GM21360 (cell line): ENCODE data around the gene AFAP1.

Experiments used
- ATAC-seq: cut with Tn5 transposase; IDR thresholded peaks from one replicate; pipeline ENCODE4 v1.9.1; 2021; ENCODE audit warnings: mild to moderate bottlenecking, moderate library complexity; ENCODE audit not compliant: unreplicated experiment

Gene AFAP1

DNA sequence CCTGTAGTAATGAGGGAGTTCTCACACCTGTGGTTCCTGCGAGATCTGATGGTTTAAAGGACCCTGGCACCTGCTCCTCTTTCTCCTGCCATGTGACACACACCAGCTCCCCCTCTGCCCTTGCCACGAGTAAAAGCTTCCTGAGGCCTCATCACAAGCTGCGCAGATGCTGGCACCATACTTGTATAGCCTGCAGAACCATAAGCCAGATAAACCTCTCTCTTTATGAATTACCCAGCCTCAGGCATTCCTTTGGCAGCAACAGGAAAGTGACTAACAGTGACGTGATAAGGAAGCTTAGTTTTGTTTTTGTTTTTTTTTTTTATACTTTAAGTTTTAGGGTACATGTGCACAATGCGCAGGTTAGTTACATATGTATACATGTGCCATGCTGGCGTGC, 130.9 kb downstream of the AFAP1 start:
- ATAC-seq = no peak

DNA sequence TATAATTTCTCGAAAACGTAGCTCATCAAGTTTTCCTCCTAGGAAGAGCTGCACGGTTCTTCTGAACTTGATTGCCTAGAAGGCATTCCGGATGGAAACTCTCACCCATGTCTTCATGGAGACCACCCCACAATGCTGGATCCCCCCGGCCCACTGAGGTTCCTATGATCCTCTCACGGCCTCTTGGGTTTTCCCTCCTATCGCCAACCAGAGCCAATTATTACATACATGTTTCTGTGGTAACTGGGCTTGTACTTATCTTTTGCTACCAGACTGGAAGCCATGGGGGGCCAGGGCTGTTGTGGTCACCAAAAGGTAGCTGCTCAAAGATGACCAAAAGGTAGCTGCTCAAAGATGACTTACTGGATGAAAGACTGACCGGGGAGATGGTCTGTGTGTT, 131.5 kb downstream of the AFAP1 start:
- ATAC-seq = no peak

DNA sequence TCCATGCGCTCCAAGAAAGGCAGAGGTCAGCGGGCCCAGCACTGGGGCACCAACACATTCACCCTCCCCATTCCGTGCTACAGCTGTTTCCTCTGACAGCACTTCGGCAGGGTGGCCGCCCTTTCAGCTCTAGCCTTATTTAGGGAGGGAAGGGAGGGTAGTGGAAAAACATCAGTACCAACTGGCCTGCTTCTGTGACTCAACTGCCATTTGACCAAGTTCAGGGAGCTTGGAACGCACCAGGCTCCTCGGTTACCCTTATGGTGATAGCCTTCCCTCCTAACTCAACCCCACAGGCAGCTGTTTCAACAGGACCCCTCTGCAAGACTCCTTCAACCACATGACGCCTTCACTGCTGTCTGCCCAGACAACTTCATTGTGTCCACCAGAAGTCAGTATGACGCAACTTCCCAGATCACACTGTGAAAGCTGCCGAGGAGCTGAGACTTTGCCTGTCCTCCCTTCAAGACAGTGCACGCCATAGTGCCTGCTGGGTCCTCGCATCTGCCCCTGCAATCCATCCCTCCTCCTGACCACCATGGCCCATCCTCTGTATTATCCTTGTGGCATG, 132.2 kb downstream of the AFAP1 start:
- no peak for ATAC-seq

DNA sequence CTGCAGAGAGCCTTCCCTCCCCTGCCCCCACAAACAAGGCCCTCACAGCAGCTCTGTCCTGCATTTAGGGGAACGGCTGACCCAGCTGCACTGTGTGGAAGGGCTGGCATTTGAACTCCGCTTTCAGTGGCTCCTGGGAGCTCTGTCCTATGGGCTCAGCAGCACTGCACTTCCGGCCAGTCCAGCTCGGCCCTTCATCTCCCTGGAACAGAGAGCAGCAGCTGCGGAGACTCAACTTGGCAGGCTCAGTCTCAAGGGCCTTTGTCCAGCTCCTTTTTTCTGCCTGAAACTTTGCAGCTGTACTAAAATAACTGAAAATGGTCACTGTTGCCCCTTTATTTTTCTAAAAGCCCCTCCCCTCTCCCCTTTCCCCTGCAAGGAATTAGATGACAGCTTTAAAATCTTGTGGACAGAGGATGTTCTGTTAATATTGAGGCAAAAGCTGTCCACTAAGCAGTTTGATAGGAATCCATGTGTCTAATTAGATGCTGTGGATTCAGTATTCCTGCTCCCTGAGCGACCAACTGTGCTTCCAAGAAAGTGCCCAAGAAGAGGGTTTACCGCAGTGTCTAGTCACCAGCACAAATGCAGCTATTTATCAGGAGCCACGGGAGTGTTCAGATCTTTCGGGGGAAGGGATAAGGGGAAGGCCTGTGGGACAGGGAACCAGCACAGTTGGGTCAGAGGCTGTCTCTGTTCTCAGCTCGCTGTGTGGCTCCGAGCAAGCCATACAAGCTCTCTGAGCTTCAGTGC, 133.1 kb downstream of the AFAP1 start:
- no peak for ATAC-seq

DNA sequence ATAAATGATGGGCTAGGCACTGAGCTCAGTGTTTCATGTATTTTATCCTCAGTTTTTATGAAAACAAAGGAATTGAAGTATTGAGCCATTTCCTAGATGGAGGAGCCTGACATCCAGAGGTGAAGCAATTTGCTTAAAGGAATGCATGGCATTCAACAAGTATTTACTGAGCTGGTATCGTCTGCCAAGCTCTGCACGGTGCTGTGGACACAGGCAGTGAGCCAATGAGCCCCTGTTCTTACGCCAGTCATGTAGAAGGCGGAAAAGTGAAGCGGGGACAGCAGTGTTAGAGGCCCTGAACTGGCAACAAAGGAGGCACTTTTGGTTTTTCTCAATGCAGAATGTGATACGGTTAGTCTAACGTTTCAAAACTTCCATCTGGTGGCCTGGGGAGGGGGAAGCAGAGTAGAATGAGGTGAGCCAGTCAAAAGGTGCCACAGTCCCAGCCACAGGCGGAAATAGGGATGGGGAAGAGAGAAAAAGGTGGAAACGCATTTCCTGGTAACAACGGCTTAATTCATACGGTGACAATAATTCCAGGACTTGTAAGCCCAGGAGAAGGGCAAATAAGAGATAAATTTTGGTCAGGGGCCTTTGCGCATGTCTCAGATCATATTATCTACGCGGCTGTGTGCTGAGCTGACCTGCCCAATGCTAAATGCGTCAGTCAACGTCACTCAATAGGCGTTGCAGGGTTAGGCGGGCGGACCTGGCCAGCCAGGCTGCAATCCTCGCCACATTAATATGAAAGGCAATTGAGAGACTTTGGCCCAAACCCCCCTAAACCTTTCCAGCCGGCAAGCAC, 133.9 kb downstream of the AFAP1 start:
- no peak for ATAC-seq

DNA sequence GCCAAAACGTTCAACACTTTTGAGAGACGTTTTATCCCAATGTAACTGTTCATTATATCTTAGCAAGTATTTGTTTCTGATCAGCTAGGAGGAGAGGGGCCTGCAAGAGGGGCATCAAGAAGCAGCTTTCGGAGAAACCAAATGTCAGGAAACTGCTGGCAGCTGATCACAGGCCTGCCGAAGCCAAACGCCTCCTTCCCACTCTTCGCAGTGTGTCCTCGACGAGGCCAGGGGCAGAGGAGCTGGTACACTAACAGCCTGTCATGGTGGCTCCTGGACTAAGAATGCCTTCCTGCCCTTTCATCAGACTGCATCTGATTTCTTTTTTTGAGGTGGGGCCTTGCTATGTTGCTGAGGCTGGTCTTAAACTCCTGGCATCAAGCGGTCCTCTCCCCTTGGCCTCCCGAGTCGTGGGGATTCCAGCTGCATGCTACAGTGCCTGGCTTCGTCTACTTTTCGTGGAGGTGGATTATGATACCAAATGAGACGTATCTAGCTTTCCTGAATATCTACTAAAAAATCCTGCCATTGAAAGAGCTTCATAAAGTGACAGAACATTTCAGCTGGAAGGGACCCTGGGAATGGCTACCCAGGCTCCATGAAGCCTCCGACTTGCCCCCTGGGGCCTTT, 134.8 kb downstream of the AFAP1 start:
- no peak for ATAC-seq

DNA sequence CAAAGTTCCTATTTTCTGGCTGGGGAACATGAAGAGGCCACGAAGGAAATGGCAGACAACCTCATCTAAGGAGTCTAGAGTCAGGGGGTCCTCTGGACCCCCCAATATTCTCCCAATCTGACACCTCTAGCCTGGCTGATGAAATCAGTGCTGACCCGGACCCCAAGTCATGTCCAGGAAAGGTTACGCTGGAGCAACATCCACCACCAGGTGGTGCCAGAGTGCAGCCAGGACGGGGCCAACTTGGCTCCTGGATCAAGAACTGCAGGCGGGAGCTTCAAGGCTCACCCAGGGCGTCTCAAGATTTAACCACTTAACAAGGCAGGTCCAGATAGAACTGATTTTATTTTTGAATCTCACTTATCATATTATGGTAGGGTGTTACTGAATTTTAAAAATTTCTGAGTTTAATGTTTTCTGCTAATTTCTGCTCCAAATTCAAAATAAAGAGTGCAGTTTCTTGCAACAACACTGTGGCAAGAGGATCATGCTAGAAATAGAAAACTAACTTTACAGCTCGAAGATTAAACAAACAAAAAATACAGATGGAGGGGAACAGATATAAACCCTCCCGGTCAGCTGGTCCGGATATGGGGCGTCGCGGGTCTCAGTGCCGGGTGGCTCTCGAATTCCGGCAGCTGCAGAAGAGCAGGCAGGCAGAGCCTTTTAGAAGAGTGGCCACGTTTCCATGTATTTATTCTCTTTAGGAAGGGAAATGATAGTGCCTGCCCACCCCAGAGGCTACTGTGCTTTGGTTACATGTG, 135.5 kb downstream of the AFAP1 start:
- no peak for ATAC-seq

DNA sequence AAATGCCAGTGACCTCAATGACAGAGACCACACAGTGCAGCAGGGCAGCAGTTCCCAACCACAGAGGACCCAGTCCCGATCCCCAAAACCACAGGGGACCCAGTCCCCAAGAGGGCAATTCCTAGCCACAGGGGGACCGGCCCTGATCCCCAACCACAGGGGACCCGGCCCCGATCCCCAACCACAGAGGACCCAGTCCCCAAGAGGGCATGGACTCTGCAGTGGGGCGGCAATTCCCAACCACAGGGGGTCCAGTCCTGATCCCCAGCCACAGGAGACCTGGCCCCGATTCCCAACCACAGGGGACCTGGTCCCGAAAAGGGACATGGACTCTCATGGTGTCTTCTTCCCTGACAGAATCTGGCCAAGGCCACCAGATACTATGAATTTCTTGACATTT, 136.3 kb downstream of the AFAP1 start:
- ATAC-seq = no peak

DNA sequence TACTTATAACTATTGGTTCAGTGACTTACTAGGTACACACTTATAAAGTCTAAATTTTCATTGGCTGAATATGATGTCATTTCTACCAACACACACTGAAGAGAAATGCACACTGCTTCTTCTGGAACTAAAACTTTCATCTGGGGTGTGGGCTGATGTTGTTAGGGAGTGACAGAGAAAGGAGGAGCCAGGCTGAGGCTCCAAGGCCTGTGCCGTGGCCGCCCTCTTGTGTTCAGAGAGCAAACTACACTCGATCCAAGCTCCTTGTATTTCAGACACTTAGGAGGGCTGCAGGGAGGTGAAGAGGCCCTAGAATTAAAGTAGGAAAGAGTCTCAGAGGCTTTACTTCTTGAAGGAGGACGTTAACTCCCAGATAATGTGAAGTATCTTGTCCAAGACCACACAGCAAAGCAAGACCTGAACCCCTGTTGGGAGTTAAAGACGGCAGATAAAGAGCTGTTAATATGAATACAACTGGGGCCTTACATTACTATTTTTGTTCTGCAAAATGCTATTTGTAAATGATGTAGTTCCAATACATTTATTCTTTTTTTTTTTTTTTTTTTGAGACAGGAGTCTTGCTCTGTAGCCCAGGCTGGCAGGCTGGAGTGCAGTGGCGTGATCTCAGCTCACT, 137.5 kb downstream of the AFAP1 start:
- ATAC-seq = peak; percentile 86

DNA sequence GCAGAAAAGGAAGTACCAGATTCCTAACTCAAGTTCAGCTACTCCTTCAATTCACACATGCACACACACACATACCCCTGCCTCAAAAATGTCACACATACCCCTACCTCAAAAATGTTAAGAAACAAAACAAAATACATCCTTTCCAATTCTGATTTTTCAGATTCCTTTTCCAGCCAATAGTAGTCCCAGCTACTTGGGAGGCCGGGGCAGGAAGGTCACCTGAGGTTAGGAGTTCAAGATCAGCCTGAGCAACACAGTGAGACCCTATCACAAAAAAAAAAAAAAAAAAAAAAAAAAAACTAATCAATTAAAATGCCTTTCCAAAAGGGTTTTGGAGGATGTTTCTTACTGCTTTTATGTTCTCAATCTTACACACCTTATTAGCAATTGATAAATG, 138.0 kb downstream of the AFAP1 start:
- ATAC-seq = no peak

DNA sequence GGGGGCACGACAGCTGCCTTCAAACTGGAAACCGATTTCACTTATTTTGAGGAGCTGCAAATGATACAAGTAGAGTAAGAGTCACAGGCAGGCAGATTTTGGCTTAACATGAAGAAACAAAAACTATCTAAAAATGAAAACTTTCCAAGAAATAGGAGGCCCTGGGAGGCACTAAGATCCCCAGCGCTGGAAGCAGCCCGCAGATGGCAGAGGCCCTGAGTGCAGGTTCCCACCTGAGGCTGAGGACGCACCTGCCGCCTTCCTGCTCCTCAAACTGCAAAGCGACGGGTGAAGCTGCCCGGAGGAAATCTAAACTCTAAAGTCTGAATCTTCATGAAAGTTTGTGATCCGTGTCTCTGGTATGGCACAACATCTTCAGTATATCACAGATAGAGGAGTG, 138.7 kb downstream of the AFAP1 start:
- ATAC-seq = no peak

DNA sequence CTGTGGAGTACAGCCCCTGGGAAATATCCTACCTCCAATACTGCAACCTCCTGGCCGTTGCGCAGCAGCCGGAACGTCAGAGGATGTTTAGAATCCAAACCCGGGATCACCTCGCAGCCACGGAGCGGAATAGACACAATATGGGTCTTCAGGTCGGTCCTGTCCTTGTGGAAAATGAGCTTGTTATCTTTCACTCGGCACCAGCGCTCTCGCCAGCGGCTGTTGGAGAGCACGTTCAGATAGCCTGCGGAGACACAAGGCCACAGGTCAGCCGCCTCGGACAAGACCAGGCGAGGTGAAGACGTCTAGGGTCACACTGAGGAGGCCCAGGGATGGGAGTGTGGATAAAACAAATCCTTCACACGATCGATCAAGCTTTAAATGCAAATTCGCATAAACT, 139.3 kb downstream of the AFAP1 start:
- no peak for ATAC-seq

DNA sequence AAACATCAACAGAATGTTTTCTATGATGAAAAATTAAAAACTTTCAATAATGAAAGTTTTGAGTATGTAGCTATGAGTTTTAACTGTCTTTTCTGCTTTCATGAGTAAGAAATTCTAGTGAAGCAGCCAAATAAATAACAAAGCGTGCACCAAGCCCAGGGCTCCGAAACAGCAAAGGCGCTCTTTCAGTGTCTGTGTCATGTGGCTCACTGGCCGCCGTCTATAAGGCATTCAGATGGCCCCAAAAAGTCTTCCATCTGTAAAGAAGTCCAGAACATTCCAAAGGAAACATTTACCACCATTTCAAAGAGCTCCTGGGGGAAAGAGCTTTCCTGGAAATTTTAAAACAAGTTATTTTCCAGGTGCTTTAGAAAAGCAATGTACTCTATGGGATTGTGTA, 139.9 kb downstream of the AFAP1 start:
- ATAC-seq = no peak

DNA sequence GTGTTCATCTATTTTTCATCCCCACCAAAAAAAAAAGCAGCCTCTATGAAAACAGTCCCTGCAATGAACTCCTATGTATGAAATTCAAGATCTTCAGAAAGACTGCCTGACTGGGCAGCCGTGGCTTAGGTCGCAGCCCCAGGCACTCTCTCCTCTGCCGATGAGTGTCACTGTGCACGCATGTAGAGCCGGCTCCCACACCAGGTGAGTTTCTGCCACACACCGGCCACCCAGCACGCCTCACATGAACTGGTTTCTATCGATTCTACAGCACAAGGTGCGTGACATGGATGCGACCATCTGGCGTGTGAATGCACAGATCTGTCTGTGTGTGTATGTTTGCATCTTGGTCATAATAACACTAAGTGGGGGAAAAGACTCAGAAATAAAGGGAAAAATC, 140.4 kb downstream of the AFAP1 start:
- ATAC-seq = no peak

DNA sequence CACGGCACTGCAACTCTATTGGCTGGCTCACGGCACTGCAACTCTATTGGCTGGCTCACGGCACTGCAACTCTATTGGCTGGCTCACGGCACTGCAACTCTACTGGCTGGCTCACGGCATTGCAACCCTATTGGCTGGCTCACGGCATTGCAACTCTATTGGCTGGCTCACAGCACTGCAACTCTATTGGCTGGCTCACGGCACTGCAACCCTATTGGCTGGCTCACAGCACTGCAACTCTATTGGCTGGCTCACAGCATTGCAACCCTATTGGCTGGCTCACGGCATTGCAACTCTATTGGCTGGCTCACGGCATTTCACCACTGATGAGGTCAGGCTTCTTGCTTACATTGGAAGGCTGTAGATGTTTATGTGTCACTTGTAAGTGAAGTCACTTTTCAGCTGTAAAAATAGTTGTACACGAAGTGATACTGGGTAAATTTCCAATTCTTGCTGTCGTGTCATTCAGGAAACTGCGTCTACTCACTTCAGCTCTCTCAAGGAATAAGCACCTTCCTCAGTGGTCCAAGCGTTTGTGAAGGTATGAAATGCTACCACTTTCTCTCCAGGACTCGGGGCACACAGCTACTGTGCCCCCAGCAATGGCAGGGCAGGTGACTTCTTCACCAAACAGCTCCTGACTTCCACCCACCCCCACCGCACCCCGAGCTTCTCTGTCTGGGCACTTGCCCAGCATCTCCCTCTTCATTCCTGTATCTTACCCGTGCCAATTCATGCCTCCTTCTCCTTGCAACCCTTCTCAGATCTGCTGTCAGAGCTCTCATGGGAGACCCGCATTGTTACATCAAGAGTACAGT, 141.3 kb downstream of the AFAP1 start:
- ATAC-seq = no peak

DNA sequence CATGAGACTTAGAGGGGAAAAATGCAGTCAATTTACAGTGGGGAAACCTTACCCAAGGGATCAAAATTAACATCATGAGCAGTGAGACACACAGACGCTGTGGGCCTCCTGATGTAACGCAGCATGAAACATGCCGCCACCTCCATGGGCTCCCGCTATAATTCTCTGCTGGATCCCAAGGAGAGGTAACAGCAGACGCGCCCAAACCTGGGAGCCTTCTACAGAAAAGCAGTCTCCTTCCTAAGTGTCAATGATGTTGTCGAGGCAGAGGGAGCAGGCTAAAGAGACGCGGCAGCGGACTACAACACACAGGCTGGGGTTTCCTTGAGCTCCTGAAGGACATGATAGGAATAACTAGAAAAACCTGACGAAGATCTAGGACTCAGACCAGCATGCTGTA, 142.3 kb downstream of the AFAP1 start:
- ATAC-seq = no peak

DNA sequence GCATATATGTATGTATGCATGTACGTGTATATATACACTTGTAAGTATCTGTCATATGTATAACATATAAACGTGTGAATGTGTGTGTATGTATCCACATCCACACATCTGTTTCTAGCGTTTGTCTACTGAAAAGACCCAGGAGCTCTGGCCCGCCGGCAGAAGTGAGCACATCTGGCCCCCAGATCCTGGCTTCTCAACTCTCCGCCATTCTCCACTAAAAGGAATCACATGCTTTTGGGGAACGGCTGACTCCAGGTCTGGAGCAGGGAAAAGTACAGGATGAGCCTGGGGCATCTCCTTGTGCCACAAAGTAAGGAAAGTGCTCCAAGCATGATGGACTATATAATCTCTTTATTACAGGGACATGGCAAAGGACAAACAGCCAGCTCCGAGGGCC, 143.7 kb downstream of the AFAP1 start:
- ATAC-seq = no peak

DNA sequence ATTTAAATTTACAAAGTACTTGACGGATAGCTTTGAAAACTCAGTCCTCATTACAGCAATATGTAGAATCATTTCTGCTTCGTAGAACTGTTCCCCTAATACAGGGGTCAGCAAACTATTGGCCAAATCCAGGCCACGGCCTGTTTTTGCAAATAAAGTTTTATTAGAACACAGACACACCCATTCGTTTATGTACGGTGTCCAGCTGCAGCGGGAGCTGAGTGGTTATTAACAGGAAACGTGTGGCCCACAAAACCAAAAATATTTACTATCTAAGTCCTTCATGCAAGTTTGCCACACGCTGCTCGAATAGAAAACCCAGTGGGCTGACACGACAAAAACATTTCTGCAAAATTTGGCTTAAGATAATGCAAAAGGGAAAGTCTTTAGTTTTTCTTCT, 146.5 kb downstream of the AFAP1 start:
- no peak for ATAC-seq

DNA sequence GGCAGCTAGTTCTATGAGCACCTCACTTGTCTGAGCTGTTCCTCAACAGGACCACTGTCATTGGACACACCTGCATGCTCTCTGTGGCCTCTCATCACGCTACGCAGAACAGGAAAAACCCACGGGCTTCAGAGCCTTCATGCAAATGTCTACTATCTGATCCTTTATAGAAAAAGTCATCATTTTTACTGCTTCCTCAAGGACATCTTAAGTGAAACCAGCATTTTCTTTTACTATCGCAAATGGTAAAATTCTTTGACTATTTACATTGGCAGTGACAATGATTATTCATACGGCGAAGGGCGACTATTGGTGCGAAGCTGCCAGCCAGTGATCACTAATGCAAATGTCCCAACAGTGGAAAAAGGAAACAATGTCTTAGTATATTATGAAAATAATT, 147.0 kb downstream of the AFAP1 start:
- peak; percentile 57 for ATAC-seq

DNA sequence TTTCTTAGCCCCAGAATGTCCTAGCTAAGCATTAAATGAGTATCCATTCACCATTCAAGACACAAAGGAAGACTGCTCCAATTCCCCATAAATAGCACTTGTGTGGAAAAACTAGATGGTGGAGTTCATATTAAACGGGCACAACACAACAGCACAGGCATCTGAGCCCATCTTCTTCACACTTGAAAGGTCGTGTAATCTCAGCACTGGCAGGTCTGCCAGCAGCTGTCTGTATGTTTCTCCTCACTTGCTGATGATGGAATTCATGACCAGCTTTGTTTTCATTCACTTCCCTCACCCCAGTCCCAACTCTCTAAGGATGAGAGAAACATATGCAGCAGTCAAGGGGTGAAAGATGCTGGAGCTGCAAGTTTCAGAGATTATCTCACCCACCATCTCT, 148.7 kb downstream of the AFAP1 start:
- no peak for ATAC-seq
